HepG2 (cell line): Measurements from ENCODE around the gene FNIP2. TPM values are rescaled to one million over a fixed set of nuclear protein-coding genes. Genes with fewer than 3 reads are reported as not detected.
"Not testable (repeated sequence)": the region's sequence is repeated elsewhere in the genome, so short reads cannot be mapped to it uniquely, and the experiment has no call there.

Experiments used
- CEBPG ChIP-seq: IDR thresholded peaks from 2 replicates; pipeline ENCODE4 v1.6.1; 2016
- DMAP1 ChIP-seq: IDR thresholded peaks from 2 replicates; pipeline ENCODE4 v1.6.1; 2016
- DPF2 ChIP-seq: sonication (generic); formaldehyde crosslinking; IDR thresholded peaks from 2 replicates; pipeline ENCODE4 v1.4.0; 2020; ENCODE audit warnings: mild to moderate bottlenecking, low read depth, missing genetic modification reagents, borderline replicate concordance
- FOSL2 ChIP-seq: sonication (generic); formaldehyde crosslinking; IDR thresholded peaks from 2 replicates; pipeline ENCODE4 v1.4.0; 2020; ENCODE audit warnings: missing genetic modification reagents
- FOXJ3 ChIP-seq: sonication (generic); formaldehyde crosslinking; IDR thresholded peaks from 2 replicates; pipeline ENCODE4 v1.4.0; 2020; ENCODE audit warnings: missing genetic modification reagents, mild to moderate bottlenecking, borderline replicate concordance
- FOXK1 ChIP-seq: sonication (generic); formaldehyde crosslinking; IDR thresholded peaks from 2 replicates; pipeline ENCODE4 v1.4.0; 2020; ENCODE audit warnings: low read depth, missing genetic modification reagents, borderline replicate concordance
- HINFP ChIP-seq: sonication (generic); formaldehyde crosslinking; IDR thresholded peaks from 2 replicates; pipeline ENCODE4 v1.4.0; 2020; ENCODE audit warnings: low read depth, mild to moderate bottlenecking, missing genetic modification reagents
- MIER2 ChIP-seq: IDR thresholded peaks from 2 replicates; pipeline ENCODE4 v1.6.1; 2016; ENCODE audit warnings: missing biosample characterization, missing genetic modification reagents
- SMAD3 ChIP-seq: sonication (generic); formaldehyde crosslinking; IDR thresholded peaks from 2 replicates; pipeline ENCODE4 v1.4.0; 2020; ENCODE audit warnings: missing genetic modification reagents
- SOX5 ChIP-seq: IDR thresholded peaks from 2 replicates; pipeline ENCODE4 v1.6.1; 2016; ENCODE audit warnings: borderline replicate concordance
- SP1 ChIP-seq, 2 experiments: fragments of 450-650 bp in 1 of 2; sonication (generic) in 1 of 2; formaldehyde crosslinking in 1 of 2; IDR thresholded peaks; 2 replicates each; pipeline versions ENCODE4 v1.4.0 to v1.6.1; 2016 to 2020; ENCODE audit warnings: missing genetic modification reagents in 1 of 2
- ZBTB38 ChIP-seq: sonication (generic); formaldehyde crosslinking; IDR thresholded peaks from 2 replicates; pipeline ENCODE4 v1.5.1; 2020; ENCODE audit warnings: mild to moderate bottlenecking, missing genetic modification reagents
- ZMYM3 ChIP-seq: sonication (generic); formaldehyde crosslinking; IDR thresholded peaks from 2 replicates; pipeline ENCODE4 v1.5.1; 2020; ENCODE audit warnings: mild to moderate bottlenecking, missing genetic modification reagents
- ZNF101 ChIP-seq: sonication (generic); formaldehyde crosslinking; IDR thresholded peaks from 2 replicates; pipeline ENCODE4 v1.4.0; 2020; ENCODE audit warnings: mild to moderate bottlenecking, low read depth, missing genetic modification reagents, borderline replicate concordance
- ZNF264 ChIP-seq: sonication (generic); formaldehyde crosslinking; IDR thresholded peaks from 2 replicates; pipeline ENCODE4 v1.4.0; 2020; ENCODE audit warnings: missing genetic modification reagents
- ZNF292 ChIP-seq: sonication (generic); formaldehyde crosslinking; IDR thresholded peaks from 2 replicates; pipeline ENCODE4 v1.8.1; 2022; ENCODE audit warnings: mild to moderate bottlenecking, low read depth, missing genetic modification reagents, borderline replicate concordance
- ZNF33B ChIP-seq: sonication (generic); formaldehyde crosslinking; IDR thresholded peaks from 2 replicates; pipeline ENCODE4 v1.5.1; 2020; ENCODE audit warnings: mild to moderate bottlenecking, missing genetic modification reagents
- ZNF430 ChIP-seq: sonication (generic); formaldehyde crosslinking; IDR thresholded peaks from 2 replicates; pipeline ENCODE4 v1.9.0; 2021; ENCODE audit warnings: mild to moderate bottlenecking, missing genetic modification reagents
- ZNF614 ChIP-seq: IDR thresholded peaks from 2 replicates; pipeline ENCODE4 v1.6.1; 2018; ENCODE audit warnings: missing biosample characterization, missing genetic modification reagents, inconsistent platforms, borderline replicate concordance
- ZNF644 ChIP-seq: IDR thresholded peaks from 2 replicates; pipeline ENCODE4 v1.6.1; 2016; ENCODE audit warnings: low read depth
- ZNF687 ChIP-seq: sonication (generic); formaldehyde crosslinking; IDR thresholded peaks from 2 replicates; pipeline ENCODE4 v1.5.1; 2020; ENCODE audit warnings: mild to moderate bottlenecking, missing genetic modification reagents, moderate library complexity
- ZSCAN5A ChIP-seq: sonication (generic); formaldehyde crosslinking; IDR thresholded peaks from 2 replicates; pipeline ENCODE4 v1.8.0; 2022; ENCODE audit warnings: mild to moderate bottlenecking, missing genetic modification reagents, borderline replicate concordance
- polyA plus RNA-seq, 8 experiments: library from polyadenylated mRNA; depleted of rRNA in 3 of 8; stranded (reverse) in 7 of 8; unstranded in 1 of 8; fragments of >200 nt; fragmentation: Illumina TruSeq in 4 of 8; extraction: Trizol in 4 of 8; gene quantifications; 2 replicates each; pipeline versions ENCODE4 v1.2.1 to v1.2.3, GENCODE V29; 2011 to 2016; ENCODE audit warnings: low read depth in 4 of 8, missing spikeins in 1 of 8, mixed read lengths in 1 of 8; ENCODE audit not compliant: insufficient read depth in 1 of 8
- total RNA-seq, 5 experiments: library from RNA; depleted of rRNA; stranded (reverse); fragments of >200 nt; fragmentation: Illumina TruSeq; extraction: Trizol; gene quantifications; 2 replicates each; pipeline ENCODE4 v1.2.3, GENCODE V29; 2016; ENCODE audit warnings: low read depth in 1 of 5

Gene FNIP2
- total and polyA plus RNA-seq, 2 of the 13 experiments (the other 11 are each of a cell fraction or from before 2014, with no cell fraction given): 15.5 to 21.0 TPM

GRCh38 chr4:158902280-158903078 is 133.7 kb downstream of the FNIP2 start (continued):
- peak; percentile 49; the same call in 1 of the 2 replicates for TF ChIP-seq ZNF614 (CRISPR knock-in tag)
- TF ChIP-seq ZMYM3 (CRISPR knock-in tag): peak; percentile 21; the same call in 1 of the 2 replicates
- 0 out of 2 replicates have a peak, but pooled peaks have one; percentile 42 for TF ChIP-seq ZNF101
- not testable (repeated sequence) for TF ChIP-seq SP1 (IDR thresholded peaks at IDR 0.05)
- TF ChIP-seq SP1 (CRISPR knock-in tag; IDR thresholded peaks at IDR 0.05): peak; percentile 24; the same call in 1 of the 2 replicates
- TF ChIP-seq SMAD3 (CRISPR knock-in tag): peak; percentile 58; the same call in 1 of the 2 replicates
- TF ChIP-seq FOXJ3 (CRISPR knock-in tag): peak; percentile 69; the same call in 1 of the 2 replicates
- TF ChIP-seq ZNF687 (CRISPR knock-in tag): peak; percentile 73
- TF ChIP-seq HINFP: 0 out of 2 replicates have a peak, but pooled peaks have one; percentile 28
- TF ChIP-seq ZNF292 (CRISPR knock-in tag): peak; percentile 86
- peak; percentile 61; the same call in 1 of the 2 replicates for TF ChIP-seq SOX5
- peak; percentile 54; the same call in 1 of the 2 replicates for TF ChIP-seq ZSCAN5A (CRISPR knock-in tag)
- TF ChIP-seq FOSL2: peak; percentile 87
- TF ChIP-seq MIER2 (CRISPR knock-in tag): peak; percentile 67
- TF ChIP-seq CEBPG (CRISPR knock-in tag): peak; percentile 75
- peak; percentile 69; the same call in 1 of the 2 replicates for TF ChIP-seq DMAP1 (CRISPR knock-in tag)
- peak; percentile 67; the same call in 1 of the 2 replicates for TF ChIP-seq ZNF644 (CRISPR knock-in tag)
- peak; percentile 82 for TF ChIP-seq ZNF264
- peak; percentile 79 for TF ChIP-seq ZNF430 (CRISPR knock-in tag)
- TF ChIP-seq DPF2 (CRISPR knock-in tag): peak; percentile 47
- TF ChIP-seq ZNF33B (CRISPR knock-in tag): 0 out of 2 replicates have a peak, but pooled peaks have one; percentile 40
- peak; percentile 83 for TF ChIP-seq FOXK1 (CRISPR knock-in tag)
- TF ChIP-seq ZBTB38: peak; percentile 28; the same call in 1 of the 2 replicates
